HG03196 (cell line): ENCODE data around the gene BAIAP2L1.

Source experiments
- ATAC-seq: cut with Tn5 transposase; IDR thresholded peaks from one replicate; pipeline ENCODE4 v1.9.1; 2021; ENCODE audit not compliant: unreplicated experiment

Gene BAIAP2L1

GRCh38 chr7:98280791-98281756, 119.8 kb downstream of the BAIAP2L1 start, which contains the start of gene BRI3:
TSS of gene BRI3 (plus strand) at chr7:98281686. CDS start at chr7:98281796, 110 bp downstream.
- peak; percentile 70 for ATAC-seq

GRCh38 chr7:98280296-98280695, 120.6 kb downstream of the BAIAP2L1 start:
- no peak for ATAC-seq

GRCh38 chr7:98278936-98279335, 122.0 kb downstream of the BAIAP2L1 start:
- no peak for ATAC-seq

- ATAC-seq, result no peak
Measured at GRCh38 chr7:98278408-98278807, 122.5 kb downstream of the BAIAP2L1 start.

DNA sequence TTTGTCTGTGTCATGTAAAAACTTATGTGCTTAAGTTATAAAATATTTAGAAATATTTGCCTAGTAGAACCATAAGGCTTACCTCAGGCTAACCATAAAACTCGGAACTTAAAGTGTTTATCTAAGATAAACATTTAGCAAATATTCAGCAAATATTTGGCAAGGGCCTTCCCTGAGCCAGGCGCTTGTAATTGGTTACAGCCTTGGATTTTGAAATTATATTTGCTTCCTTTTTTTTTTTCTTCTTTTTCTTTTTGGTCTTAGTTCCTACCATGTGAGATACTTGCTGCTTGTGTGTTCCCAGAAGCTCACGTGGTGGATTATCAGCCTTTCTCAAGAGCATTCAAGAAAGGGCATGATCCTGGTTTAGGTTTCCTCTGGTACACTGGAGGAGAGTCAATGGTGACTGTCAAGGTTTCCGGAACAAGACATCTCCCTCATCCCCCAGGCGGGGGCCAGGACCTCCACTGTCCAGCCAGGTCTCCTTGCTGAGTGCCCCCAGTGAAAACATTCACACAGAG, 124.6 kb downstream of the BAIAP2L1 start:
- no peak for ATAC-seq

DNA sequence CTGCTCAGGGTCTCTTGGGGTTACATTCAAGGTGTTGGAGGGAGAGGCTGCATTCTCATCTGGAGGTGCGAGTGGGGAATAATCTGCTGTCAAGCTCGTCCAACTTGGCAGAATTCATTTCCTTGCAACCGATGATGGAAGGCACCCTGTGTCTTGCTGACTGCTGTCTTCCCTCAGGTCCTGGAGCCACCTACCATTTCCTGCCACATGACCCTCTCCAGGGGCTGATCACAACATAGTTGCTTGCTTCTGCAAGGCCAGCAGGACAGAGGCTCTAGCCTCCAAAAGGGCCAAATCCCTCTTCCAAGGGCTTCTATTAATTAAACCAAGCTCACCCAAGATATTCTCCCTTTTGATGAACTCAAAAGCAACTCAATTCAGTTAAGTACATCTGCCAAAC, 133.6 kb downstream of the BAIAP2L1 start:
- no peak for ATAC-seq

- ATAC-seq, result no peak
Measured at GRCh38 chr7:98266840-98267239, 134.1 kb downstream of the BAIAP2L1 start.

DNA sequence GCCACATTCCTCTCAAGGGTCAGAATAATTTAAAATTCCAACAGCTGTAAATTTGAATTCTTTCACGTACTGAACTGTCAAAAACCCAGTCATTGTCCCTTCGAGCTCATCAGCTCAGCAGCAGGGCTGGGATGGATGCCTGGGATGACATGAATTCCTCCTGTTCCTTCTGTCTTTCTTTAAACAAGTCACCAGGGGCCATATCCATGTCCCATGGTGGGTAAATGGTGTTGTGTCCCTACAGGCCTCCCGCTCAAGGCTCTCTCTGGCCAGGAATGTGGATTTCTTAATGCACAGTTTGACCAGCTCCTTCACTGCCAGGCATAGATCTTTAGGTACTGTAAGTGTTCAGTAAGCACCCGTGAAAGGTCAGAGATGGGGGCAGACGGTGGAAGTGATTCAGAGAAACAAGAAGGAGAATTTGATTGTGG, 135.0 kb downstream of the BAIAP2L1 start:
- no peak for ATAC-seq

DNA sequence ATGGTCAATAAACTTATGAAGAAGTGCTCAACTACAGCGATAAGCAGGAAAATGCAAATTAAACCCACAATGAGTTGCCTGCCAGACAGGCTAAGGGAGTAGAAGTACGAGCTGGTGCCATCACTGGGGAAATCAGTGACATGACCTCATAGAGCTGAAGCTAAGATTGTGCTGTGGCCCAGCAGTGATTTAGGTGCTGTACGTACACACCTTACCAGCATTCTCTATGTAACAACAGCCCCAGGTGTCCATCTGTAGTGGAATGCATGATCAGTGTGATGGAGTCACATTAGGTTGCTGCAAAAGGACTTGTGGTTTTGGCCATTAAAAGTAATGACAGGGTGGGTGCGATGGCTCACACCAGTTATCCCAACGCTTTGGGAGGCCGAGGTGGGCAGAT, 143.2 kb downstream of the BAIAP2L1 start:
- no peak for ATAC-seq

DNA sequence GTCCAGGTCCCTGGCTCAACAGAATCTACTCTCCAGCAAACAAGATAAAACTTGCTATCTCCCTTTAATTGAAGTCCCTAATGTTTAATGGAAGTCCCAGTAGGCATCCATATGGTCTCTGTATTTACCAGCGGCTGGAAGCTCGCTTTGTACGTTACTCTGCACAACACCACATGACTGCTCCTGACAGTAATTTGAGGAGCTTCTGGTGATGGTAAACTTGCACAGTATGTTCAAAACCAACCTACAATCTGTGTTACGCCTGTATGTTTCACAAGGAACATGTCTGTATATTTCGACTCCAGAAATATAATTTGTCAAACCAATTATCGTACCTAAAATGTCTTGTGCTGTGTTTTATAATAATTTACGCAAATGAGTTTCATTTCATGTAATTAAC, 144.5 kb downstream of the BAIAP2L1 start:
- ATAC-seq, result no peak

- no peak for ATAC-seq
Measured at GRCh38 chr7:98254951-98255610, 145.8 kb downstream of the BAIAP2L1 start.

GRCh38 chr7:98254516-98254915, 146.4 kb downstream of the BAIAP2L1 start:
- no peak for ATAC-seq

DNA sequence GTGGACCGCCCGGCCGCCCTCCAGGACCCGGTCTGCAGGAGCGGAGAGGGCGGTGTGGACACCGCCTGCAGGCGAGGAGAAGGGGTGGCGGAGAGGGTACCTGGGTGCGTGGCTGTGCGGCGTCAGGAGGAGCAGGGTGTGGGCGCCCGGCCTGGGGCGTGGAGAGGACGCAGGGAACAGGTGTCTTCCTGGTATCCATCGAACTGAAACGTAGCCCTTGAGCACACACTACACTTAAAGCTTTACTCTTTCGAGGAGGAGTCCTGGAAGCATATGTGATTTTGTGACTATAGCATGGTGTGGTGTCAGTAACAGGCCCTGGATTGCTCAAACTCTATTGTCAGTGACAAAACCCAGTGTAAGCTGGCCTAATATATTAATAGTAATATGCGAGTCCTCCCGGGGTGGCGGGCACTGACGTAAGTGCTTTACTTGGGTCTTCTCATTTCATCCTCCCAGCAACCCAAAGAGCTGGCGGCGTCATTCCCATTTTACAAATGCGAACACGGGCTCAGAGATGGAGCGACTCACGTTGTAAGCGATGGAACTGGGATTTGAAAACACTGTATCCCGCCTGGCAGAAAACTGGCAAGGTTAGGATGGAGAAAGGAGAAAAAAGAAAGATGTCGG, 148.3 kb downstream of the BAIAP2L1 start:
- no peak for ATAC-seq

- peak; percentile 99 for ATAC-seq
Measured at GRCh38 chr7:98251601-98252424, 149.1 kb downstream of the BAIAP2L1 start, which contains the start of gene TECPR1. TSS of gene TECPR1 (minus strand) at chr7:98252232. CDS start at chr7:98246146, 6,086 bp downstream.

GRCh38 chr7:98251231-98251600, 149.7 kb downstream of the BAIAP2L1 start:
- peak; percentile 28 for ATAC-seq

GRCh38 chr7:98250789-98251188, 150.1 kb downstream of the BAIAP2L1 start:
- no peak for ATAC-seq

DNA sequence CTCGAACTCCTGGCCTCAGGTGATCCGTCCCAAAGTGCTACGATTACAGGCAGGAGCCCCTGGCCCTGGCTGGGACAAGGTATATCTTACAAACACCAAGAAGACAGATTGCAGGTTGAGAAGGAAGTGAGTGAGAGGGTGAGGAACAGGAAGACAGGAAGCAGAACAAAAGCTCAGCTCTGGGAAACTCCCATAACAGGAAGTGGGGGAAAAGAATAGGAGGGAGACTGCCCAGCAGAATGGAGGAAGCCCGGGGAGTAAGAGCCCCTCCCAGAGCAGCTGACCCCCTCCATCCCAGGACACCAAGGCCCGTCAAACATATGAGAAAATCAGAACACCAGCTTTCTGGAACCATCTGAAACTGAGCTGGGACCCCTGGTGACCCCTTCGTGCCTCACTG, 151.8 kb downstream of the BAIAP2L1 start:
- no peak for ATAC-seq

GRCh38 chr7:98248156-98248555, 152.7 kb downstream of the BAIAP2L1 start:
- ATAC-seq, result no peak

GRCh38 chr7:98244871-98245270, 156.0 kb downstream of the BAIAP2L1 start:
- ATAC-seq, result no peak

DNA sequence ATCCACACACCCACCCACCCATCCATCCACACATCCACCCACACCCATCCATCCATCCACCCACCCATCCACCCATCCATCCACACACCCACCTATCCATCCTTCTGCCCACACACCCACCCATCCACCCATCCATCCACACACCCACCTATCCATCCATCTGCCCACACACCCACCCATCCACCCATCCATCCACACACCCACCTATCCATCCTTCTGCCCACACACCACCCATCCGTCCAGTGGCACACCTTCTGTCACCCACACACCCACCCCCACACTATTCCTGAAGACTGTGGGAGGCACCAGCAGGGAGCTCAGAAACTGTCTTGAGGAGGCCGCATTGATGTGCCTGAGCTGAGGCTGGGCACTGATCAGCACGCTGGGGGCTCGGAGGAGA, 158.0 kb downstream of the BAIAP2L1 start:
- ATAC-seq, result no peak
